ENCODE measurements around the gene LY6G6F.

DNA sequence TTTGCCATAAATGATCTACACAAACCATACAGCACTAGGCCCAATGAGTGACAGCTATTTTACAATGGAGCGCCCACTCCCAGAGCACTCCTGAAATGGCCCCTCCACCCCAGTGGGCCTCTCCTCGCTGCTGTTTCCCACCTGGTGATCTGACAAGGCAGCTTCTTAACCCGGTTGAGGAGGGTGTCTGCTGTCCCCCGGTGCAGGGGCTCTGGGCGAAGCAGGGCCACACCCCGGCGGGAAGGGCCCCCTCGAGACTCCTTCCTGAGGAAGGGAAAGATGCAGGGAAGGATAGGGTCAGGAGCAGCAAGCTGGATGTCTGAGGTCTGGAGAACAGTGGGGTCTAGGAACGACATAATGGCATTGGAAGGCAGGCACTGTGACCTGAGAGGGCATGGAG lies 13.8 kb upstream of the LY6G6F start:
- TF ChIP-seq POLR2A (IDR thresholded peaks at IDR 0.05; ENCODE audit: low read depth) (no peak), POLR2AphosphoS5 (IDR thresholded peaks at IDR 0.05) (no peak)
- TF ChIP-seq, protein P1, sequence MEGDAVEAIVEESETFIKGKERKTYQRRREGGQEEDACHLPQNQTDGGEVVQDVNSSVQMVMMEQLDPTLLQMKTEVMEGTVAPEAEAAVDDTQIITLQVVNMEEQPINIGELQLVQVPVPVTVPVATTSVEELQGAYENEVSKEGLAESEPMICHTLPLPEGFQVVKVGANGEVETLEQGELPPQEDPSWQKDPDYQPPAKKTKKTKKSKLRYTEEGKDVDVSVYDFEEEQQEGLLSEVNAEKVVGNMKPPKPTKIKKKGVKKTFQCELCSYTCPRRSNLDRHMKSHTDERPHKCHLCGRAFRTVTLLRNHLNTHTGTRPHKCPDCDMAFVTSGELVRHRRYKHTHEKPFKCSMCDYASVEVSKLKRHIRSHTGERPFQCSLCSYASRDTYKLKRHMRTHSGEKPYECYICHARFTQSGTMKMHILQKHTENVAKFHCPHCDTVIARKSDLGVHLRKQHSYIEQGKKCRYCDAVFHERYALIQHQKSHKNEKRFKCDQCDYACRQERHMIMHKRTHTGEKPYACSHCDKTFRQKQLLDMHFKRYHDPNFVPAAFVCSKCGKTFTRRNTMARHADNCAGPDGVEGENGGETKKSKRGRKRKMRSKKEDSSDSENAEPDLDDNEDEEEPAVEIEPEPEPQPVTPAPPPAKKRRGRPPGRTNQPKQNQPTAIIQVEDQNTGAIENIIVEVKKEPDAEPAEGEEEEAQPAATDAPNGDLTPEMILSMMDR (IDR thresholded peaks at IDR 0.05), result no peak

Data from esophagus muscularis mucosa (tissue), 3 donors.